B cell (primary cell): ENCODE measurements around the gene UBR3. TPM values are rescaled to one million over a fixed set of nuclear protein-coding genes. Genes with fewer than 3 reads are reported as not detected.
A peak's percentile ranks its signal among the peaks of the same experiment; 100 is the strongest.

Experiments used
- ATAC-seq: fragments of 200-7000 bp; cut with Tn5 transposase; one replicate; pipeline ENCODE4 v1.10.0; 2021; ENCODE audit warnings: low read depth, mild to moderate bottlenecking, moderate number of reproducible peaks, moderate library complexity
- CTCF ChIA-PET: fragments of 350-600 bp; sonication (Branson Sonifier 250); formaldehyde crosslinking; loops from one replicate; lab custom pipeline; 2021; ENCODE audit warnings: antibody characterized with exemption, inconsistent platforms; lab: Charles Lee
- POLR2A ChIA-PET: fragments of 350-600 bp; sonication (Branson Sonifier 250); formaldehyde crosslinking; loops from one replicate; lab custom pipeline; 2021; ENCODE audit warnings: antibody characterized with exemption; lab: Charles Lee
- DNase-seq: peaks from one replicate; pipeline ENCODE4 v3.0.0; 2013
- H2AFZ ChIP-seq: 2 replicates; pipeline ENCODE4 v1.6.1; 2012; ENCODE audit warnings: mild to moderate bottlenecking, low read depth, low read length; ENCODE audit not compliant: insufficient read depth, poor library complexity, severe bottlenecking
- H3K27ac ChIP-seq, 2 donors: 1 replicate in 1 of 2; 2 replicates in 1 of 2; pipeline ENCODE4 v1.5.1; 2012 to 2013; ENCODE audit warnings: low read length in 2 of 2, mild to moderate bottlenecking in 2 of 2, moderate library complexity in 1 of 2
- H3K27me3 ChIP-seq, 4 experiments: fragments of 200-600 bp in 1 of 4; sonication (generic) in 1 of 4; replicated peaks in 1 of 4; 1 replicate in 2 of 4; 2 replicates in 2 of 4; pipeline versions ENCODE4 v1.6.1 to v1.7.0; 2013 to 2016; ENCODE audit warnings: low read length in 3 of 4, mild to moderate bottlenecking in 2 of 4, mixed read lengths in 1 of 4, moderate library complexity in 1 of 4; ENCODE audit not compliant: insufficient read depth in 4 of 4, control insufficient read depth in 3 of 4; ENCODE audit errors: control extremely low read depth in 1 of 4
- H3K36me3 ChIP-seq, 2 experiments: replicated peaks in 1 of 2; 1 replicate in 1 of 2; 2 replicates in 1 of 2; pipeline versions ENCODE4 v1.6.1 to v1.7.1; 2013; ENCODE audit warnings: low read length in 1 of 2; ENCODE audit not compliant: insufficient read depth in 2 of 2, control insufficient read depth in 1 of 2; ENCODE audit errors: control extremely low read depth in 1 of 2, extremely low read depth in 1 of 2
- H3K4me1 ChIP-seq, 2 donors: fragments of 200-600 bp in 1 of 2; sonication (generic) in 1 of 2; 1 replicate in 1 of 2; 2 replicates in 1 of 2; pipeline versions ENCODE4 v1.5.1 to v1.6.1; 2013 to 2017; ENCODE audit warnings: low read length in 2 of 2; ENCODE audit not compliant: control insufficient read depth in 2 of 2, insufficient read depth in 2 of 2
- H3K4me2 ChIP-seq: replicated peaks from 2 replicates; pipeline ENCODE3; 2012; ENCODE audit warnings: mild to moderate bottlenecking, low read depth, low read length; ENCODE audit not compliant: poor library complexity, severe bottlenecking
- H3K4me3 ChIP-seq, 5 experiments: fragments of 200-600 bp in 1 of 5; sonication (generic) in 1 of 5; 1 replicate in 3 of 5; 2 replicates in 2 of 5; pipeline versions ENCODE4 v1.5.1 to v1.7.0; 2011 to 2016; ENCODE audit warnings: low read length in 4 of 5, mild to moderate bottlenecking in 4 of 5, low read depth in 2 of 5, control low read depth in 1 of 5, moderate library complexity in 1 of 5; ENCODE audit not compliant: insufficient read depth in 1 of 5; ENCODE audit errors: control extremely low read depth in 1 of 5, extremely low read depth in 1 of 5
- H3K79me2 ChIP-seq: fragments of 200-600 bp; sonication (generic); one replicate; pipeline ENCODE4 v1.6.0; 2016; ENCODE audit warnings: low read length; ENCODE audit not compliant: control insufficient read depth, insufficient read depth
- H3K9ac ChIP-seq: fragments of 200-600 bp; sonication (generic); 2 replicates; pipeline ENCODE4 v1.6.1; 2017; ENCODE audit warnings: mild to moderate bottlenecking, low read length, moderate library complexity
- H3K9me3 ChIP-seq, 3 donors: one replicate each; pipeline versions ENCODE4 v1.6.1 to v1.7.1; 2013; ENCODE audit warnings: low read length in 2 of 3; ENCODE audit not compliant: control insufficient read depth in 2 of 3, insufficient read depth in 1 of 3; ENCODE audit errors: control extremely low read depth in 1 of 3
- H4K20me1 ChIP-seq: 2 replicates; pipeline ENCODE4 v1.6.0; 2012; ENCODE audit warnings: mild to moderate bottlenecking, low read length; ENCODE audit not compliant: insufficient read depth, control insufficient read depth, poor library complexity, severe bottlenecking
- H3K27ac Mint-ChIP-seq: one replicate; pipeline ENCODE4 v1.8.0; 2021; ENCODE audit warnings: mixed read lengths
- H3K27me3 Mint-ChIP-seq: one replicate; pipeline ENCODE4 v1.8.0; 2021; ENCODE audit warnings: mixed read lengths
- H3K4me1 Mint-ChIP-seq: one replicate; pipeline ENCODE4 v1.8.0; 2021; ENCODE audit warnings: mixed read lengths
- H3K4me3 Mint-ChIP-seq: one replicate; pipeline ENCODE4 v1.8.0; 2021; ENCODE audit warnings: mixed read lengths
- H3K9me3 Mint-ChIP-seq: one replicate; pipeline ENCODE4 v1.8.0; 2022; ENCODE audit warnings: mixed read lengths; ENCODE audit not compliant: insufficient read depth
- EZH2 ChIP-seq: IDR thresholded peaks from 2 replicates; pipeline ENCODE4 v1.6.1; 2012; ENCODE audit warnings: borderline replicate concordance, low read depth, mild to moderate bottlenecking, moderate library complexity, low read length; ENCODE audit not compliant: insufficient read depth, poor library complexity, severe bottlenecking
- WGBS: methylation state at CpG from one replicate; pipeline ENCODE4 v1.1.5; 2013; ENCODE audit warnings: missing lambda C conversion rate; ENCODE audit not compliant: insufficient coverage; 5-methylcytosine and 5-hydroxymethylcytosine counted together
- intact Hi-C: fragments of 100-400 bp; cut with micrococcal nuclease; formaldehyde crosslinking; loops from one replicate; pipeline ENCODE4 v1.10.0; 2022
- polyA plus RNA-seq: library from polyadenylated mRNA; depleted of rRNA; stranded (reverse); fragments of >200 nt; gene quantifications from 2 replicates; pipeline ENCODE4 v1.2.3, GENCODE V29; 2012
- total RNA-seq, 2 donors: library from RNA; stranded (reverse); fragments of 120-200 nt in 1 of 2; gene quantifications; 1 replicate in 1 of 2; 2 replicates in 1 of 2; pipeline versions ENCODE4 v1.2.3 to v1.2.4, GENCODE V29; 2013 to 2022
- TF ChIP-seq, protein P1 (sequence below): fragments of 200-600 bp; IDR thresholded peaks from one replicate; pipeline ENCODE4 v1.8.0; 2022; ENCODE audit warnings: antibody characterized with exemption, mild to moderate bottlenecking

Gene UBR3
- total and polyA plus RNA-seq, 2 donors (not counting 1 experiment from before 2014, with no cell fraction given): 5.9 to 58.1 TPM

- peak overlapping the region in 1 of 2 donors; percentile 48 for H3K27ac ChIP-seq
- H3K27ac Mint-ChIP-seq: peak overlapping the region; percentile 85
- TF ChIP-seq, protein P1, sequence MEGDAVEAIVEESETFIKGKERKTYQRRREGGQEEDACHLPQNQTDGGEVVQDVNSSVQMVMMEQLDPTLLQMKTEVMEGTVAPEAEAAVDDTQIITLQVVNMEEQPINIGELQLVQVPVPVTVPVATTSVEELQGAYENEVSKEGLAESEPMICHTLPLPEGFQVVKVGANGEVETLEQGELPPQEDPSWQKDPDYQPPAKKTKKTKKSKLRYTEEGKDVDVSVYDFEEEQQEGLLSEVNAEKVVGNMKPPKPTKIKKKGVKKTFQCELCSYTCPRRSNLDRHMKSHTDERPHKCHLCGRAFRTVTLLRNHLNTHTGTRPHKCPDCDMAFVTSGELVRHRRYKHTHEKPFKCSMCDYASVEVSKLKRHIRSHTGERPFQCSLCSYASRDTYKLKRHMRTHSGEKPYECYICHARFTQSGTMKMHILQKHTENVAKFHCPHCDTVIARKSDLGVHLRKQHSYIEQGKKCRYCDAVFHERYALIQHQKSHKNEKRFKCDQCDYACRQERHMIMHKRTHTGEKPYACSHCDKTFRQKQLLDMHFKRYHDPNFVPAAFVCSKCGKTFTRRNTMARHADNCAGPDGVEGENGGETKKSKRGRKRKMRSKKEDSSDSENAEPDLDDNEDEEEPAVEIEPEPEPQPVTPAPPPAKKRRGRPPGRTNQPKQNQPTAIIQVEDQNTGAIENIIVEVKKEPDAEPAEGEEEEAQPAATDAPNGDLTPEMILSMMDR: no peak
- TF ChIP-seq EZH2: no peak
- peak overlapping the region; percentile 97 for H3K4me3 Mint-ChIP-seq
- H3K4me3 ChIP-seq: peak overlapping the region; percentile 50 to 90 (median 60)
- H3K36me3 ChIP-seq: peaks cover 0 to 2% of the 10 kb centered on the region in 2 experiments
- ChIA-PET CTCF (interaction anchor here (0.6 to 2.2 kb wide), 4 partner anchors 38 to 255 kb away, joined by 3 to 9 read pairs (median 3); partner anchors contain the start of gene FASTKD1), POLR2A (interaction anchor here (0.7 to 0.9 kb wide), 2 partner anchors 29 to 1865 kb away, joined by 4 to 6 read pairs; partner anchors contain the start of gene SSB)
- peak overlapping the region; percentile 95 for H3K4me2 ChIP-seq
- no peaks in the 10 kb centered on the region for H3K9me3 Mint-ChIP-seq
- peaks cover 19 to 27% of the 10 kb centered on the region in 2 donors for H3K4me1 ChIP-seq
- peaks cover 83% of the 10 kb centered on the region for H3K79me2 ChIP-seq
- H3K9me3 ChIP-seq: no peaks in the 10 kb centered on the region
- DNase-seq: peak; percentile 46
- peaks cover 23% of the 10 kb centered on the region for H4K20me1 ChIP-seq
- intact Hi-C loops: loop anchor here (5.0 kb wide), 1 partner anchor 1859 kb away; the partner anchor contains the start of gene DYNC1I2
- no peak for ATAC-seq
- peaks cover 49% of the 10 kb centered on the region for H3K4me1 Mint-ChIP-seq
- WGBS: 2% methylated on average over 13 of the region's 13 CpGs
- H2AFZ ChIP-seq: peak overlapping the region; percentile 86
- H3K27me3 ChIP-seq: no peaks in the 10 kb centered on the region
- H3K9ac ChIP-seq: peak overlapping the region; percentile 73
- H3K27me3 Mint-ChIP-seq: no peaks in the 10 kb centered on the region
Observed at GRCh38 chr2:169828141-169828811, 1.0 kb downstream of the UBR3 start.

GRCh38 chr2:169834401-169834800 lies 7.1 kb downstream of the UBR3 start:
- intact Hi-C loops: no loop called here
- H3K27ac Mint-ChIP-seq: no peak overlapping the region
- ATAC-seq: no peak
- no peaks in the 10 kb centered on the region for H3K27me3 Mint-ChIP-seq
- Histone ChIP-seq H3K27ac (no peak overlapping the region), H3K4me3 (no peak overlapping the region), H3K9me3 (no peaks in the 10 kb centered on the region), H3K4me1 (no peaks in the 10 kb centered on the region), H3K9ac (no peak overlapping the region), H3K4me2 (no peak overlapping the region), H4K20me1 (peaks cover 57% of the 10 kb centered on the region), H3K79me2 (peaks cover 96% of the 10 kb centered on the region), H3K36me3 (peaks cover 2 to 3% of the 10 kb centered on the region in 2 experiments), H3K27me3 (no peaks in the 10 kb centered on the region), H2AFZ (no peak overlapping the region)
- no peaks in the 10 kb centered on the region for H3K9me3 Mint-ChIP-seq
- TF ChIP-seq, protein P1: no peak
- TF ChIP-seq EZH2: no peak
- no CpG with 5 or more reads among the region's 1 CpG for WGBS
- ChIA-PET CTCF (no interaction called here), POLR2A (no interaction called here)
- H3K4me1 Mint-ChIP-seq: peaks cover 27% of the 10 kb centered on the region
- no peak for DNase-seq
- no peak overlapping the region for H3K4me3 Mint-ChIP-seq
